ENCODE results near the gene CACNA1A. TPM values are rescaled to one million over a fixed set of nuclear protein-coding genes. Genes with fewer than 3 reads are reported as not detected.

The CACNA1A gene
- total and polyA plus RNA-seq, 2 of the 4 experiments (the other 2 are of a cell fraction) = 5.9 to 15.0 TPM

DNA sequence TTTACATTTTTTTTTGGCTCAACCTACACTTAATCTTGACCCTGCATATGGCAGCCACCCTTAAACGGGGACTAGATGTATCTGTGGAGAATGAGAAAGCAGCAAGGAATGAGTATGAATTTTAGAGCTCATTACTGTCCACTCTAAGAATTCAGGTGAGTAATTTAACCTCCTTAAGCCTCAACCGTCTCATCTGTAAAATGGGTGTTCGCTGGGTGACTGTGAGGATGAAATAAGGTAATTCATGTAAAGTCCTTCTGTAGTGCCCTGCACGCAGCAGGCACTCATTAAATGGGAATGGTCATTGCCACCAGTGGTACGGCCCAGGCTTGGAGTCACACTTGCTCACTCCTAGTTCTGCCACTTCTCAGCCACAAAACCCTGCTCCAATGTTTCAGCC, 135.3 kb downstream of the CACNA1A start:
- ChIA-PET POLR2A (ENCODE audit: unreplicated experiment) (no interaction called here), CTCF (no interaction called here)
- Histone ChIP-seq H2AFZ (replicated peaks; ENCODE audit: low read length, poor library complexity) (no peak overlapping the region), H3K9me3 (ENCODE audit: control insufficient read depth, insufficient read depth, low read length) (peaks cover 4% of the 10 kb centered on the region; the same call in 1 of the 2 replicates), H3K23ac (ENCODE audit: low read depth, low read length) (no peak overlapping the region), H2AK5ac (ENCODE audit: low read depth, low read length) (no peak overlapping the region), H3K4me1 (ENCODE audit: control insufficient read depth, insufficient read depth, low read length) (no peaks in the 10 kb centered on the region), H4K5ac (ENCODE audit: low read depth, low read length) (no peak overlapping the region), H2BK120ac (ENCODE audit: low read depth, low read length) (no peak overlapping the region), H4K8ac (ENCODE audit: low read depth in 2 of 2, low read length in 2 of 2) (no peak overlapping the region), H3K4me2 (ENCODE audit: low read depth, low read length) (no peak overlapping the region), H3K27me3 (ENCODE audit: control insufficient read depth, insufficient read depth, low read length) (no peaks in the 10 kb centered on the region), H3K27ac (ENCODE audit: insufficient read depth, low read length) (no peak overlapping the region), H2BK5ac (ENCODE audit: low read depth, low read length, poor library complexity, severe bottlenecking) (no peak overlapping the region), H2BK15ac (ENCODE audit: low read depth, low read length) (no peak overlapping the region), H3K9me1 (ENCODE audit: insufficient read depth, low read length) (no peaks in the 10 kb centered on the region; the same call in 1 of the 2 replicates), H3K56ac (ENCODE audit: extremely low read depth, insufficient read depth, low read length) (no peak overlapping the region), H3K4me3 (ENCODE audit: insufficient read depth, low read depth, low read length) (no peak overlapping the region), H3K4ac (ENCODE audit: low read depth, low read length) (no peak overlapping the region), H3K79me1 (ENCODE audit: low read depth in 1 of 2, low read length in 2 of 2) (no peaks in the 10 kb centered on the region), H3K18ac (ENCODE audit: low read depth, low read length) (no peak overlapping the region), H2AK9ac (replicated peaks; ENCODE audit: low read depth, low read length, poor library complexity) (no peak overlapping the region), H2BK20ac (ENCODE audit: low read depth, low read length) (no peak overlapping the region), H3K9ac (ENCODE audit: low read depth, low read length) (no peak overlapping the region), H3K14ac (replicated peaks; ENCODE audit: low read depth, low read length) (no peak overlapping the region), H4K20me1 (ENCODE audit: insufficient read depth, low read length) (no peaks in the 10 kb centered on the region), H4K91ac (ENCODE audit: insufficient read depth, low read depth, low read length) (no peak overlapping the region), H3K36me3 (ENCODE audit: control insufficient read depth, insufficient read depth, low read length) (no peaks in the 10 kb centered on the region; the same call in 1 of the 2 replicates)
- intact Hi-C loops (cut with micrococcal nuclease) = no loop called here
- no TSS peak for BruUV-seq (replicated peaks)
- in situ Hi-C loops (cut with MboI; ENCODE audit: low sequenced_read_pairs) = no loop called here
- dilution Hi-C loops (cut with HindIII; ENCODE audit: low sequenced_read_pairs, unreplicated experiment) = no loop called here
- WGBS, 2 experiments (ENCODE audit: extremely low coverage in 2 of 2, insufficient read length in 1 of 2) = no CpG with 5 or more reads among the region's 5 CpGs
- ATAC-seq (ENCODE audit: low read depth) = no peak
- no peak for TF ChIP-seq USF2 (IDR thresholded peaks at IDR 0.05; ENCODE audit: low read depth, low read length)
- no peak for TF ChIP-seq FOS (IDR thresholded peaks at IDR 0.05; ENCODE audit: low read depth, low read length)
- no peak for TF ChIP-seq MAZ (IDR thresholded peaks at IDR 0.05; ENCODE audit: borderline replicate concordance, low read depth, low read length)
- TF ChIP-seq NFE2L2 (IDR thresholded peaks at IDR 0.05; ENCODE audit: low read depth, low read length) = no peak
- TF ChIP-seq CEBPB (IDR thresholded peaks at IDR 0.05; ENCODE audit: low read depth, low read length) = no peak
- TF ChIP-seq BHLHE40 (IDR thresholded peaks at IDR 0.05; ENCODE audit: low read depth, low read length) = no peak
- no peak for TF ChIP-seq SMC3 (IDR thresholded peaks at IDR 0.05; ENCODE audit: low read depth, low read length)
- DNase-seq = no peak

Data from IMR-90 (cell line).